GM19035 (cell line): ENCODE measurements around the gene DEAF1.
"Not testable (repeated sequence)": the region's sequence is repeated elsewhere in the genome, so short reads cannot be mapped to it uniquely, and the experiment has no call there.

Experiments used
- ATAC-seq: cut with Tn5 transposase; IDR thresholded peaks from one replicate; pipeline ENCODE4 v1.9.1; 2021; ENCODE audit not compliant: unreplicated experiment

The DEAF1 gene

GRCh38 chr11:686451-687243 is 8.4 kb downstream of the DEAF1 start:
- no peak for ATAC-seq

GRCh38 chr11:680970-681369 is 14.1 kb downstream of the DEAF1 start:
- ATAC-seq = no peak

- no peak for ATAC-seq
These were observed 14.5 kb downstream of the DEAF1 start for GRCh38 chr11:680476-680875.

GRCh38 chr11:679271-680207 is 15.5 kb downstream of the DEAF1 start:
- no peak for ATAC-seq

GRCh38 chr11:678297-678696 is 16.7 kb downstream of the DEAF1 start:
- no peak for ATAC-seq

- no peak for ATAC-seq
These were observed 20.6 kb downstream of the DEAF1 start for GRCh38 chr11:674406-674805.

GRCh38 chr11:673866-674265 is 21.2 kb downstream of the DEAF1 start:
- no peak for ATAC-seq

GRCh38 chr11:665704-666281 is 29.2 kb downstream of the DEAF1 start:
- ATAC-seq = no peak

- no peak for ATAC-seq
These were observed 29.8 kb downstream of the DEAF1 start for GRCh38 chr11:665062-665703.

- no peak for ATAC-seq
These were observed 32.2 kb downstream of the DEAF1 start for GRCh38 chr11:662689-663274.

- ATAC-seq = no peak
These were observed 34.2 kb downstream of the DEAF1 start for GRCh38 chr11:660681-661444.

- no peak for ATAC-seq
These were observed 34.7 kb downstream of the DEAF1 start for GRCh38 chr11:660281-660680.

GRCh38 chr11:659532-660085 is 35.4 kb downstream of the DEAF1 start:
- ATAC-seq = no peak

- ATAC-seq = no peak
These were observed 37.3 kb downstream of the DEAF1 start for GRCh38 chr11:657691-658126.

GRCh38 chr11:656866-657265 is 38.2 kb downstream of the DEAF1 start:
- ATAC-seq = no peak

GRCh38 chr11:656426-656825 is 38.6 kb downstream of the DEAF1 start:
- ATAC-seq = no peak

GRCh38 chr11:655036-655726 is 39.8 kb downstream of the DEAF1 start:
- ATAC-seq = no peak

- ATAC-seq = not testable (repeated sequence)
These were observed 40.6 kb downstream of the DEAF1 start for GRCh38 chr11:654444-654843.

- no peak for ATAC-seq
These were observed 41.2 kb downstream of the DEAF1 start for GRCh38 chr11:653837-654236.
